Mucosa of descending colon (tissue), 3 donors: ENCODE results near the gene CCDC148. TPM values are rescaled to one million over a fixed set of nuclear protein-coding genes. Genes with fewer than 3 reads are reported as not detected.

Source experiments
- ATAC-seq: fragments of 200-7000 bp; cut with Tn5 transposase; one replicate; pipeline ENCODE4 v1.9.1; 2020; ENCODE audit warnings: mild to moderate bottlenecking, moderate library complexity
- DNase-seq, 3 donors: peaks; one replicate each; pipeline ENCODE4 v3.0.0-alpha.2; 2020
- H3K36me3 ChIP-seq: fragments of 200-600 bp; one replicate; pipeline ENCODE4 v1.8.0; 2021; ENCODE audit warnings: low read depth, mild to moderate bottlenecking
- H3K4me1 ChIP-seq: fragments of 200-600 bp; one replicate; pipeline ENCODE4 v1.8.0; 2021; ENCODE audit warnings: low read depth, mild to moderate bottlenecking
- H3K4me3 ChIP-seq: fragments of 200-600 bp; one replicate; pipeline ENCODE4 v1.8.0; 2021; ENCODE audit warnings: mild to moderate bottlenecking
- H3K9me3 ChIP-seq: fragments of 200-600 bp; one replicate; pipeline ENCODE4 v1.8.0; 2021; ENCODE audit warnings: mild to moderate bottlenecking
- intact Hi-C, 2 donors: fragments of 100-400 bp; cut with DNase I in 1 of 2; cut with micrococcal nuclease in 1 of 2; formaldehyde crosslinking; loops; one replicate each; pipeline versions ENCODE4 v1.11.0 to v1.11.1; 2022; cut with DNase I, micrococcal nuclease
- long read RNA-seq, 2 donors: library from polyadenylated mRNA; unstranded; transcript quantifications; one replicate each; pipeline ENCODE4 v2.0.0, GENCODE V29; 2019 to 2021
- total RNA-seq, 3 donors: library from RNA; stranded (reverse); fragmentation: NEBNext Ultra II Directional in 2 of 3; extraction: Animal tissue kit (Norgen Biotek cat#: 25700) in 2 of 3; gene quantifications; one replicate each; pipeline versions ENCODE4 v1.2.1 to v1.2.4, GENCODE V29; 2021 to 2023
- TF ChIP-seq, protein P1 (sequence below): fragments of 200-600 bp; IDR thresholded peaks from one replicate; pipeline ENCODE4 v1.8.0; 2022; ENCODE audit warnings: antibody characterized with exemption, mild to moderate bottlenecking
- donor health status: DM: no; HTN: no; CAD: no; lungs with moderate emphysema.
- donor health status: DM: no; HTN: no; CAD: no.
- donor health status: DM: no; HTN: yes; CAD: no.

The CCDC148 gene
- under 1 TPM in 2 of 3 donors, not detected in 1; 0.20 to 0.38 TPM for total RNA-seq
- long read RNA-seq, donor 1, result 0 reads
- long read RNA-seq, donor 2, result 0 reads

DNA sequence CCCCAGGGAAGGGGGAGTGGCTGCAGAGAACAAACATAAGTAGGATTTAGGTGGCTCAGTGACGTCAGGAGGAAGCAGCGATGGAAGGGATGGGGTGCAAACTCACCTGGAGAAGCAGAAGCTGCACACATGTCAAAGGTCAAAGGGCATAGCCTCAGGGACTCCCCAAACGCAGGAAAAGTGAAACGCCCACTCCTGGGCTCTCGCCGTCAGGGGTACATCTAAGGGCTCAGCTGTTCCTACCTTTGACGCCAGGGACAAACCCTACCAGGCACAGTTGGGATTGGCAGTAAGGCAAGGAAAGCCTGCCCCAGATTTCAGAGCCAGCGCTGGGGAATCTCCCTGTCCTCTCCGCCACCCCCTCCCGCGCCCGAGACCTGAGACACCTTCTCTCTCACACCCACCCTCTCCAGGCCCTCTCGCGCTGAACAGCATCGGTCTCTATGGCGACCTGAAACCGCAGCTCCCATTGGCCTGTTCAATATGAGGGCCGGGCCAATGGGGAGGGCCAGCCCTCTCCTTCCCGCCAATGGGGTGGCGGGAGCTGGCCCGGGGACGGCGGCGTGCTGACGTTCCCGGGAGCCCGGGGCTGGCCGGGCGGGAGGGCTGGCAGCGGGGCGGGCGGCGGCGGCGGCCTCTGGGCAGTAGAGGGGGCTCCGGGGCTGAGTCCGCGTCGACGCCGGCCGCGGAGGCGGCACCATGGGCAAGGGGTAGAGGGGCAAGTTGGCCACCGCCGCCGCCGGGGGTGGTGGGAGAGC is at the start of gene CCDC148, which contains the start of gene PKP4:
Gene CCDC148, minus strand, starts transcription at position 445 of the 758 bp plus-strand sequence. Its CDS starts 314 bp downstream, at position 131.
Gene PKP4, plus strand, starts transcription at position 644 of the 758 bp plus-strand sequence. CDS start 76,233 bp downstream, outside the sequence.
- H3K9me3 ChIP-seq, result no peaks in the 10 kb centered on the region
- H3K4me1 ChIP-seq, result peaks cover 12% of the 10 kb centered on the region
- ATAC-seq (peak; percentile 90), DNase-seq (peak; percentile 89 to 92 (median 91))
- H3K36me3 ChIP-seq, result no peaks in the 10 kb centered on the region
- TF ChIP-seq, protein P1, sequence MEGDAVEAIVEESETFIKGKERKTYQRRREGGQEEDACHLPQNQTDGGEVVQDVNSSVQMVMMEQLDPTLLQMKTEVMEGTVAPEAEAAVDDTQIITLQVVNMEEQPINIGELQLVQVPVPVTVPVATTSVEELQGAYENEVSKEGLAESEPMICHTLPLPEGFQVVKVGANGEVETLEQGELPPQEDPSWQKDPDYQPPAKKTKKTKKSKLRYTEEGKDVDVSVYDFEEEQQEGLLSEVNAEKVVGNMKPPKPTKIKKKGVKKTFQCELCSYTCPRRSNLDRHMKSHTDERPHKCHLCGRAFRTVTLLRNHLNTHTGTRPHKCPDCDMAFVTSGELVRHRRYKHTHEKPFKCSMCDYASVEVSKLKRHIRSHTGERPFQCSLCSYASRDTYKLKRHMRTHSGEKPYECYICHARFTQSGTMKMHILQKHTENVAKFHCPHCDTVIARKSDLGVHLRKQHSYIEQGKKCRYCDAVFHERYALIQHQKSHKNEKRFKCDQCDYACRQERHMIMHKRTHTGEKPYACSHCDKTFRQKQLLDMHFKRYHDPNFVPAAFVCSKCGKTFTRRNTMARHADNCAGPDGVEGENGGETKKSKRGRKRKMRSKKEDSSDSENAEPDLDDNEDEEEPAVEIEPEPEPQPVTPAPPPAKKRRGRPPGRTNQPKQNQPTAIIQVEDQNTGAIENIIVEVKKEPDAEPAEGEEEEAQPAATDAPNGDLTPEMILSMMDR, result no peak
- intact Hi-C loops, result loop anchor here in 1 of 2 donors (10.0 kb wide), 1 partner anchor 288 kb away; no protein-coding TSS in a partner anchor
- peak within 1 kb of the TSS; percentile 87 for H3K4me3 ChIP-seq

DNA sequence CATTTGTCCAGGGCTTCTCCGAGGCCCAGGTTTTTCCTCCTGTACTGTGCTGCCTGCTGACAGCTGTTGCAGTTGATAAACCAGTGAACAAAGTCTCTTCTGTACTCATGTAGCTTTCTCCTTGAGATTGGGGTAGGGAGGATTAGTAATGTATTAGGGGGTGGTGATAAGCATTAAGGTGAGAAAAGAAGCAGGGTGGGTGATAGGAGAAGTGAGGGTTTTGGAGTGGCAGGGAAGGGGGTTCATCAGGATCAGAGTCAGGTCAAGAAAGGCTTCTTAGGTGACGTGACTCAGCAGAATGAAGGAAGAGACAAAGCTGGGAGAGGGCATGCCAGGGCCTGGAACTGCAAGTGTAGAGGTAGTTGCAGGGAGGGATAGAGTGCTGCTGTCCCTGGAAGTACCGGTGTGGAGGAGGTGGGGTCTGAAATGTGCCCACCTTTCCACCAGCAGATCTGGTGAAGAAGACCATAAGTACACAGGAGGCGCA is 48.9 kb upstream of the CCDC148 start:
- Histone ChIP-seq H3K4me1 (no peaks in the 10 kb centered on the region), H3K4me3 (no peak overlapping the region), H3K36me3 (no peaks in the 10 kb centered on the region), H3K9me3 (no peaks in the 10 kb centered on the region)
- TF ChIP-seq, protein P1, result no peak
- no peak for ATAC-seq
- DNase-seq, result no peak
- intact Hi-C loops, result no loop called here

DNA sequence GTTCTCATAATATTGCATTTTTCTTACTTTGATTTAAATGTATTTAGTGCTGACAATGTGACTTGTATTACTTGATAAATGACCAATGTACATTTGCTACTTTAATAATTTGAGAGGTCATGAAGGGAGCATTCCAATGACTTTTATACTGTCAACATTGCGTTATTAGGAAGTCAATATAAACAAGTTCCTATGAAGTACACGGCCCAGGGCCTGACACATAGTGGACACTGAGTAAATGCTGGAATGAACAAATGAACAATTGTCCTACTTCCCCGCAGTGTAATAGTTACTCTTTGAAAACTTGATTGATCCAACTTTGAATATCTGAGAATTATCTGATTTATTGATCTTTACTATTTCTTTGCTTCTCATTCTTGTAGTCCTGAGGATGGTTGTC is 47.5 kb upstream of the CCDC148 start:
- ATAC-seq (no peak), DNase-seq (no peak)
- intact Hi-C loops, result no loop called here
- no peaks in the 10 kb centered on the region for H3K4me1 ChIP-seq
- TF ChIP-seq, protein P1, result no peak
- no peak overlapping the region for H3K4me3 ChIP-seq
- no peaks in the 10 kb centered on the region for H3K9me3 ChIP-seq
- no peaks in the 10 kb centered on the region for H3K36me3 ChIP-seq

DNA sequence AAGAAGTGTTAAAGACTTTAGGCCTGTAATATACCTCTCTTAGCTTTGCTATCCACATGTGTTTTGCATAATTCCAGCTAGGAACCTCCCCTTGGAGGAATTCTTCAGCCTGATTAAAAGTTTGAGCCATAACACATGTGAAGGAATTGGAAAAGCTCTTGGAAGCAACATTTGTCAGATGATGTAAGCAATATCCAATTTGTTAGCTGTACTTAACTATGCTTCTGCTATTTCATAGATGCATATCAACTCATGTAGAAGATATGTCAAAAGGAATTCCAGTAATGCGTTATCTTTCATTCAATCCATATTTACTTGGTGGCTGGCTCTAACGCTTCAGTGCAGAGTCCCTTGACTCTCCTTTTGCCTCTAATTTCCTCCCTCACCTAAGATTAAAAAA is 46.4 kb upstream of the CCDC148 start:
- intact Hi-C loops, result no loop called here
- no peaks in the 10 kb centered on the region for H3K36me3 ChIP-seq
- no peak overlapping the region for H3K4me3 ChIP-seq
- no peaks in the 10 kb centered on the region for H3K9me3 ChIP-seq
- TF ChIP-seq, protein P1, result no peak
- ATAC-seq (no peak), DNase-seq (no peak)
- no peaks in the 10 kb centered on the region for H3K4me1 ChIP-seq

DNA sequence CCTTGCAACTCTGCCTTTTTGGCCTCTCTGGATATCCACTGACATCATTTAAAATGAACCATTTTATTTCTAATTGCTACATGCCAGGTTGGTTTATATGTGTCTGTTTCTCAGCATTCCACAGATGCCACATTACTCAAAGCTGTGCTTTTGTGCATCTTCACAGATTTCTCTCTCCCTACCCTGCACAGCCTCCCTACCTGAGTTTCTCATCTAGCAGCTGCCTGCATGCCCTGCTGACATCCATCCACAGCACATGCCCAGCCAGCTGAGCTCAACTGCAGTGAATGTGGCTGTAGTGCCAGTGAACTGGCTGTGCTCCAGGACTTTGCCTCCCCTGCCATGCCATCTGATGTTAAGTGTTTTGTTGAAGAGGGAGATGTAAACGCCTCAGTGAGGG is 44.7 kb upstream of the CCDC148 start:
- no peak for ATAC-seq
- peaks cover 3% of the 10 kb centered on the region for H3K4me1 ChIP-seq

More for the DNA sequence above, 44.7 kb upstream of the CCDC148 start:
- Histone ChIP-seq H3K4me3 (no peak overlapping the region), H3K36me3 (no peaks in the 10 kb centered on the region), H3K9me3 (no peaks in the 10 kb centered on the region)
- DNase-seq, result no peak
- TF ChIP-seq, protein P1, result no peak
- intact Hi-C loops, result no loop called here
